ENCODE measurements around the gene CCT7. TPM values are rescaled to one million over a fixed set of nuclear protein-coding genes. Genes with fewer than 3 reads are reported as not detected.

Gene CCT7
- total and polyA plus RNA-seq, 10 of the 15 experiments (the other 5 are each of a cell fraction or from before 2014, with no cell fraction given): 206 to 598 (median 486) TPM

- in situ Hi-C loops (cut with MboI) (no loop called here), intact Hi-C loops (cut with micrococcal nuclease; ENCODE audit: unreplicated experiment) (no loop called here)
- Histone ChIP-seq H3K4me3 (no peak overlapping the region), H3K4me1 (ENCODE audit: control insufficient read depth, insufficient read depth, low read length) (no peaks in the 10 kb centered on the region), H3K4me2 (ENCODE audit: control insufficient read depth, insufficient read depth) (no peak overlapping the region), H3K9ac (ENCODE audit: control insufficient read depth, insufficient read depth, low read length) (no peak overlapping the region), H2AFZ (ENCODE audit: control insufficient read depth, low read depth, low read length) (no peak overlapping the region), H3K79me2 (ENCODE audit: control insufficient read depth, insufficient read depth, low read length) (no peaks in the 10 kb centered on the region; the same call in 1 of the 2 replicates), H3K27ac (ENCODE audit: control insufficient read depth, insufficient read depth) (no peak overlapping the region), H3K27me3 (replicated peaks in 1 of 2; ENCODE audit: control insufficient read depth in 2 of 2, insufficient read depth in 2 of 2, low read length in 1 of 2) (no peaks in the 10 kb centered on the region), H3K36me3 (ENCODE audit: control insufficient read depth in 2 of 2, insufficient read depth in 2 of 2, low read length in 1 of 2) (peaks cover 47 to 58% of the 10 kb centered on the region in 2 experiments), H3K9me3 (replicated peaks; ENCODE audit: control insufficient read depth, insufficient read depth, low read length) (no peaks in the 10 kb centered on the region), H4K20me1 (ENCODE audit: control insufficient read depth, insufficient read depth) (no peaks in the 10 kb centered on the region; the same call in 1 of the 2 replicates)
- FAIRE-seq: no peak
- 89% methylated on average over 9 of the region's 9 CpGs for WGBS (ENCODE audit: insufficient coverage, insufficient replicate concordance, low lambda C conversion rate, missing lambda C conversion rate)
- TF ChIP-seq NFYB (IDR thresholded peaks at IDR 0.05; ENCODE audit: insufficient read depth, low read depth, low read length) (no peak), TAF1 (IDR thresholded peaks at IDR 0.05; ENCODE audit: borderline replicate concordance, low read depth, low read length) (no peak), PAX5 (IDR thresholded peaks at IDR 0.05; ENCODE audit: borderline replicate concordance, low read depth, low read length) (no peak), CBX5 (IDR thresholded peaks at IDR 0.05; ENCODE audit: low read depth) (no peak), SPI1 (IDR thresholded peaks at IDR 0.05; ENCODE audit: borderline replicate concordance, insufficient read depth, low read depth, low read length) (no peak), MEF2A (IDR thresholded peaks at IDR 0.05; ENCODE audit: insufficient read depth, low read depth, low read length) (no peak), HDGF (IDR thresholded peaks at IDR 0.05) (no peak), BCL3 (IDR thresholded peaks at IDR 0.05; ENCODE audit: borderline replicate concordance, insufficient read depth, low read depth, low read length, poor library complexity, severe bottlenecking) (no peak), REST (IDR thresholded peaks at IDR 0.05; ENCODE audit: low read depth, low read length) (no peak), DPF2 (IDR thresholded peaks at IDR 0.05) (no peak), MTA2 (IDR thresholded peaks at IDR 0.05; ENCODE audit: low read depth) (no peak), LARP7 (IDR thresholded peaks at IDR 0.05) (no peak)
- TF ChIP-seq, protein P1, sequence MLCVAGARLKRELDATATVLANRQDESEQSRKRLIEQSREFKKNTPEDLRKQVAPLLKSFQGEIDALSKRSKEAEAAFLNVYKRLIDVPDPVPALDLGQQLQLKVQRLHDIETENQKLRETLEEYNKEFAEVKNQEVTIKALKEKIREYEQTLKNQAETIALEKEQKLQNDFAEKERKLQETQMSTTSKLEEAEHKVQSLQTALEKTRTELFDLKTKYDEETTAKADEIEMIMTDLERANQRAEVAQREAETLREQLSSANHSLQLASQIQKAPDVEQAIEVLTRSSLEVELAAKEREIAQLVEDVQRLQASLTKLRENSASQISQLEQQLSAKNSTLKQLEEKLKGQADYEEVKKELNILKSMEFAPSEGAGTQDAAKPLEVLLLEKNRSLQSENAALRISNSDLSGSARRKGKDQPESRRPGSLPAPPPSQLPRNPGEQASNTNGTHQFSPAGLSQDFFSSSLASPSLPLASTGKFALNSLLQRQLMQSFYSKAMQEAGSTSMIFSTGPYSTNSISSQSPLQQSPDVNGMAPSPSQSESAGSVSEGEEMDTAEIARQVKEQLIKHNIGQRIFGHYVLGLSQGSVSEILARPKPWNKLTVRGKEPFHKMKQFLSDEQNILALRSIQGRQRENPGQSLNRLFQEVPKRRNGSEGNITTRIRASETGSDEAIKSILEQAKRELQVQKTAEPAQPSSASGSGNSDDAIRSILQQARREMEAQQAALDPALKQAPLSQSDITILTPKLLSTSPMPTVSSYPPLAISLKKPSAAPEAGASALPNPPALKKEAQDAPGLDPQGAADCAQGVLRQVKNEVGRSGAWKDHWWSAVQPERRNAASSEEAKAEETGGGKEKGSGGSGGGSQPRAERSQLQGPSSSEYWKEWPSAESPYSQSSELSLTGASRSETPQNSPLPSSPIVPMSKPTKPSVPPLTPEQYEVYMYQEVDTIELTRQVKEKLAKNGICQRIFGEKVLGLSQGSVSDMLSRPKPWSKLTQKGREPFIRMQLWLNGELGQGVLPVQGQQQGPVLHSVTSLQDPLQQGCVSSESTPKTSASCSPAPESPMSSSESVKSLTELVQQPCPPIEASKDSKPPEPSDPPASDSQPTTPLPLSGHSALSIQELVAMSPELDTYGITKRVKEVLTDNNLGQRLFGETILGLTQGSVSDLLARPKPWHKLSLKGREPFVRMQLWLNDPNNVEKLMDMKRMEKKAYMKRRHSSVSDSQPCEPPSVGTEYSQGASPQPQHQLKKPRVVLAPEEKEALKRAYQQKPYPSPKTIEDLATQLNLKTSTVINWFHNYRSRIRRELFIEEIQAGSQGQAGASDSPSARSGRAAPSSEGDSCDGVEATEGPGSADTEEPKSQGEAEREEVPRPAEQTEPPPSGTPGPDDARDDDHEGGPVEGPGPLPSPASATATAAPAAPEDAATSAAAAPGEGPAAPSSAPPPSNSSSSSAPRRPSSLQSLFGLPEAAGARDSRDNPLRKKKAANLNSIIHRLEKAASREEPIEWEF (IDR thresholded peaks at IDR 0.05; ENCODE audit: insufficient replicate concordance, low read depth, low read length): no peak
- SMC1A ChIA-PET (ENCODE audit: uncharacterized antibody, unreplicated experiment): interaction anchor here (0.6 to 1.7 kb wide), 3 partner anchors 10 to 121 kb away, joined by 3 to 4 read pairs (median 3); no protein-coding TSS in a partner anchor
- CTCF ChIA-PET: interaction anchor here (0.6 to 1.6 kb wide), 3 partner anchors 10 to 215 kb away, joined by 3 read pairs; no protein-coding TSS in a partner anchor
- no TSS peak for BruUV-seq (replicated peaks)
- RAD21 ChIA-PET (ENCODE audit: unreplicated experiment): no interaction called here
- no peak for DNase-seq (ENCODE audit: low read depth, low spot score)
- POLR2A ChIA-PET: interaction anchor here (0.8 kb wide), 1 partner anchor 10 kb away, joined by 3 read pairs; no protein-coding TSS in a partner anchor
- ATAC-seq: no peak
Measured at GRCh38 chr2:73249636-73250035, 15.5 kb downstream of the CCT7 start.
